DMS114 treated with DMSO at 0.1 percent for 48 hours (cell line): ENCODE data around the gene ERBB2.

Experiments
- DNase-seq: peaks from one replicate; lab custom pipeline; 2025; ENCODE audit not compliant: unreplicated experiment; lab: John Stamatoyannopoulos, UW

Gene ERBB2

DNA sequence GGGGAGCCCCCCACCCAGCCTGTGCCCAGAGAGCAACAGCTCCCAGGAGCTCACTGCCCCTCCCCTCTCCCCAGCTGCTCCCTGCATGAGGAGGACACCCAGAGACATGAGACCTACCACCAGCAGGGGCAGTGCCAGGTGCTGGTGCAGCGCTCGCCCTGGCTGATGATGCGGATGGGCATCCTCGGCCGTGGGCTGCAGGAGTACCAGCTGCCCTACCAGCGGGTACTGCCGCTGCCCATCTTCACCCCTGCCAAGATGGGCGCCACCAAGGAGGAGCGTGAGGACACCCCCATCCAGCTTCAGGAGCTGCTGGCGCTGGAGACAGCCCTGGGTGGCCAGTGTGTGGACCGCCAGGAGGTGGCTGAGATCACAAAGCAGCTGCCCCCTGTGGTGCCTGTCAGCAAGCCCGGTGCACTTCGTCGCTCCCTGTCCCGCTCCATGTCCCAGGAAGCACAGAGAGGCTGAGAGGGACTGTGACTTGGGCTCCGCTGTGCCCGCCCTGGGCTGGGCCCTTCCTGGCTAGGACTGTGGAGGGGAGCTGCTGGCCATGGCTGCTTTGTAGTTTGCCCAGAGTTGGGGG is 34.1 kb upstream of the ERBB2 start:
- peak; percentile 14 for DNase-seq

DNA sequence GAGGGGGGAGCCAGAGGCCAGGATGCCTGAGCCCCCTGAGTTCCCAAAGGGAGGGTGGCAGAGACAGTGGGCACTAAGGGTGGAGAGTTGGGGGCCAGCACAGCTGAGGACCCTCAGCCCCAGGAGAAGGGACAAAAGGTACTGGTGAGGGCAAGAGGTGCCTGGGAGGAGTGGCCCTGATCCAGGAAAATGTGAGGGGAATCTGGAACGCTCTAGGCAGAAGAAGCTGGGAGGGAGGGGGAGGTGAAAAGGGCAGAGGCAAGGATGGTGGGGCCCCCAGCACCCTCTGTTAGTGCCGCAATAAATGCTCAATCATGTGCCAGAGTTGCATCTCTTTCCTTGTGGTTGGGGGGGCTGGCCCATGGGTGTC is 33.6 kb upstream of the ERBB2 start:
- no peak for DNase-seq

DNA sequence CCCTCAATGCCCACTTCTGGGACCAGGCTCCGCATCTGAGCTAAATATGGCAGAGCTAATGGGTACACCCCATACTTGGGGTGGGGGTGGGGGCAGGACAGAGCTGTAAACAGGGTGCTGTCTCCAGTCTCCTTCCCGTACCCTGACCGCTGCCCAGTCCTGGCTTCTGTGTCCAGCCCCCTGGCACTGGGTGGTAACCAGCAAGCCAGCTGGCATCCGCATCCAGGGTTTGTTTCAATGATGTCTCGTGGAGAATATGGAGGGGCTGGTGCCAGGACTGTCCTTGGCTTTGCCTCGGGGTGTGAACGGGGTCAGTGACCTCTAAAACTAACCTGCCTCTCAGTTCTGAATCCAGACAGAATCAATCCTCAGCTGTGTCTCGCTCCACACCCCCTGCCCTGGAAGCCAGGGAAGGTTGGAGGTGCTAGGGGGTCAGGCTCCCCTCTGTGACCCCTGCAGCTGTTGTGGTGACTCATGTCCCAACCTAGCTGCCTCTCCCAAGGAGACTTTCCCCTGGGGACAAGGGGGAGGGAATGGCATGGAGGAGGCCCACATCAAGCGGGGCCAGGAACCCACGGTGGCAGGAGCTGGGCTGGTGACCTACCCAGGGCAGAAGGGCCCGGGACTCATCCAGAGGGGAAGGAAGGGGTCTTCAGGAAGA is 33.1 kb upstream of the ERBB2 start:
- DNase-seq, result no peak

DNA sequence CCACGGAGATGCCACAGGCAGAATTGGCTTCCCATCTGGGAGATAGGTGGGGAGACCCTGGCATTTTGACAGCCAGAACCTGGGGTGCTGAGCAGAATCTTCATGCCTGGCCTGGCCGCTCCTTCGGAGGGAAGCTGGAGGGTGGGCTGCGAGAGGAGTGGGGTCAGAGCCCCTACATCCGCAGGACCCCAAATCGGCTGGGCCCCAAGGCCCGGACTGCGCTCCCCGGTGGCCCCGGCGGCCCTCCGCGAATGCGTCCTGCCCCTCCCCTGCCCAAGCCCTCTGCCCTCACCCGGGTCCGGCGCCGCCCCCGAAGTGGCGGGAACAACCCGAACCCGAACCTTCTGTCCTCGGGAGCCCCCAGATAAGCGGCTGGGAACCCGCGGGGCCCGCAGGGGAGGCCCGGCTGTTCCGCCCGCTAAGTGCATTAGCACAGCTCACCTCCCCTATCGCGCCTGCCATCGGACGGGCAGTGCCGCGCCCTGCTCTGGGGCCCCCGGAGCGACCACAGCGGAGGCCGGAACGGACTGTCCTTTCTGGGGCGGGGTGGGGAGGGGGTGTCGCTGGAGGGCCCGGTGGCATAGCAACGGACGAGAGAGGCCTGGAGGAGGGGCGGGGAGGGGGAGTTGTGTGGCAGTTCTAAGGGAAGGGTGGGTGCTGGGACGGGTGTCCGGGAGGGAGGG is 32.5 kb upstream of the ERBB2 start:
- no peak for DNase-seq

DNA sequence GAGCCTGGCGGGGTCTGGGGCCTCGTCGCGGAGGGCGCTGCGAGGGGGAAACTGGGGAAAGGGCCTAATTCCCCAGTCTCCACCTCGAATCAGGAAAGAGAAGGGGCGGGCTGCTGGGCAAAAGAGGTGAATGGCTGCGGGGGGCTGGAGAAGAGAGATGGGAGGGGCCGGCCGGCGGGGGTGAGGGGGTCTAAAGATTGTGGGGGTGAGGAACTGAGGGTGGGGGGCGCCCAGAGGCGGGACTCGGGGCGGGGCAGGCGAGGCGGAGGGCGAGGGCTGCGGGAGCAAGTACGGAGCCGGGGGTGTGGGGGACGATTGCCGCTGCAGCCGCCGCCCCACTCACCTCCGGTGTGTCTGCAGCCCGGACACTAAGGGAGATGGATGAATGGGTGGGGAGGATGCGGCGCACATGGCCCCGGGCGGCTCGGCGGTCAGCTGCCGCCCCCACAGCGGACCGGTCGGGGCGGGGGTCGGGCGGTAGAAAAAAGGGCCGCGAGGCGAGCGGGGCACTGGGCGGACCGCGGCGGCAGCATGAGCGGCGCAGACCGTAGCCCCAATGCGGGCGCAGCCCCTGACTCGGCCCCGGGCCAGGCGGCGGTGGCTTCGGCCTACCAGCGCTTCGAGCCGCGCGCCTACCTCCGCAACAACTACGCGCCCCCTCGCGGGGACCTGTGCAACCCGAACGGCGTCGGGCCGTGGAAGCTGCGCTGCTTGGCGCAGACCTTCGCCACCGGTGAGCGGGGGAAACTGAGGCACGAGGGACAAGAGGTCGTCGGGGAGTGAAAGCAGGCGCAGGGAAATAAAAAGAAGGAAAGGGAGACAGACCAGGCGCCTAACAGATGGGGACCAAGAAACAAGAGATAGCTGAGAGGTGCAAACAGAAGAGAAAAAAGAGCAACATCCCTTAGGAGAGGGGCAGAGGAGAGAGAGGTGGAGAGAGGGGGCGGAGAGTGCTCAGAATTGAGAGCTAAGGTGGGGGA is 31.6 kb upstream of the ERBB2 start, which contains the start of gene PNMT:
Gene PNMT (plus strand): TSS at position 509 of the 980 bp plus-strand sequence. CDS start 23 bp downstream, at position 532.
- DNase-seq, result peak; percentile 25

DNA sequence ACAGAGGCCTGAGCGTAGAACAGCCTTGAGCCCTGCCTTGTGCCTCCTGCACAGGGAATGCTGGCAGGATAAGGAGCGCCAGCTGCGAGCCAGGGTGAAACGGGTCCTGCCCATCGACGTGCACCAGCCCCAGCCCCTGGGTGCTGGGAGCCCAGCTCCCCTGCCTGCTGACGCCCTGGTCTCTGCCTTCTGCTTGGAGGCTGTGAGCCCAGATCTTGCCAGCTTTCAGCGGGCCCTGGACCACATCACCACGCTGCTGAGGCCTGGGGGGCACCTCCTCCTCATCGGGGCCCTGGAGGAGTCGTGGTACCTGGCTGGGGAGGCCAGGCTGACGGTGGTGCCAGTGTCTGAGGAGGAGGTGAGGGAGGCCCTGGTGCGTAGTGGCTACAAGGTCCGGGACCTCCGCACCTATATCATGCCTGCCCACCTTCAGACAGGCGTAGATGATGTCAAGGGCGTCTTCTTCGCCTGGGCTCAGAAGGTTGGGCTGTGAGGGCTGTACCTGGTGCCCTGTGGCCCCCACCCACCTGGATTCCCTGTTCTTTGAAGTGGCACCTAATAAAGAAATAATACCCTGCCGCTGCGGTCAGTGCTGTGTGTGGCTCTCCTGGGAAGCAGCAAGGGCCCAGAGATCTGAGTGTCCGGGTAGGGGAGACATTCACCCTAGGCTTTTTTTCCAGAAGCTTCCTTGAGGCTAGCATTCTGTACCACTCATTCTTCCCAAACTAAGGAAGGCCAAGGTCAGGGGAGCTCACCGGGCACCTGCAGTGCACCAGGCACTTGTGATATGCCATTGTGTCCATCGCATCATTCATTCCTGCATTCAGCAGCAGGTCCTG is 29.7 kb upstream of the ERBB2 start:
- DNase-seq, result no peak

DNA sequence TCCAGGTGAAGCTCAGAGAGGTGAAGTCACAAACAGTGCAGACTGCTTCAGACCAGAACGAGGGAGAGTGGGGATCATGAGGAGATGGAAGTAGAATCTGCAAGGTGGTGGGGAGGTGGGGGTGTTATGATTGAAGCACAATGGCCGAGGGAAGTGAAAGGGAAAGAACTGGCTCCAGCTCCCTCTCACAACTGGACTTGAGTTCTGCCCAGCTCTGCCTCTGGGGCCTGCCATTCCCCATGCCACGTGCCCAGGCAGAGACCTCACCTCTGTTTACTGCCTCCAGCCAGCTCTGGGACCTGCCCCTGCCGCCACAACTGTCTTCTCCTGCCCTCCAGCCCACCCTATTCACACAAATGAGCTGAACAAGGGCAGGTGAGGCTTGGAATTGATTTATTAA is 29.1 kb upstream of the ERBB2 start:
- DNase-seq, result no peak

DNA sequence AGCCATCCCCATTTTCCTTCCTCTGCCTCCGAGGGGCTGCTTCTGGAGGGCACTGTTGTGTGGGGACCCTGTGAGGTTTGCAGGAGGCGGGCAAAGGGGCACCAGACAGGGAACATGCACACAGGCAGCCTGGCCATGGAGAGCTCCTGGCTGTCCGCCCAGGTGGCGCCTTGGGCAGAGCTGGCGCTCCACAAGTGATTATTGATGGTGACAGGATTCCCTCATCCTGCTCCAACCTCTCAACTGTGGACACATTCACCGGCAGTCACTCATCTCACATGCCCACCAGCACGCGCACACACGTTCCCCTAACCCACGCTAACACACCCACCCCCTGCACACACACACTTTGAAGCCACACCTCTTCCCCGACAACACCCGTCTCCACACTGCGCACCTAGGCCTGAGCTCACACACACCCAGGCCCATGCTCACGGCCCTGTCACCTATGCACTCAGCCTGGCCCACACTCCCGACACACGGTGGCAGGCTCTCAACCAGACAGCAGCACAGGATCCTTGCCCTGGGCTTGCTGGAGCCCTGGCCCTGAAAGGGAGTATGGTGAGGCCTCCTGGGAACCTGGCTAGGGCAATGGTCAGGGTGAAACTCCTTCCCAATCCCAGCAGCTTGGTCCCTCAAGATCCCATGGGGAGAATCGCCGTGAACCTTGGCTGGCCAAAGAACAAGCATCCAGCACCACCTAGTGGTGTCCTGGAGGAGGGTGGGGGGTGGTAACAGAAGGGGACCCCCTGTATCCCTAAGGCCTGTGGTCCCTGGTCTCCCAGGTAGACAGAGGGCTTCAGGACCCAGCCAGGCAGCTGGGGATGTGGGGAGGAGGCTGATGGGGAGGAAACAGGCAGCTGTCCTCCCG is 28.0 kb upstream of the ERBB2 start:
- DNase-seq, result peak; percentile 18

DNA sequence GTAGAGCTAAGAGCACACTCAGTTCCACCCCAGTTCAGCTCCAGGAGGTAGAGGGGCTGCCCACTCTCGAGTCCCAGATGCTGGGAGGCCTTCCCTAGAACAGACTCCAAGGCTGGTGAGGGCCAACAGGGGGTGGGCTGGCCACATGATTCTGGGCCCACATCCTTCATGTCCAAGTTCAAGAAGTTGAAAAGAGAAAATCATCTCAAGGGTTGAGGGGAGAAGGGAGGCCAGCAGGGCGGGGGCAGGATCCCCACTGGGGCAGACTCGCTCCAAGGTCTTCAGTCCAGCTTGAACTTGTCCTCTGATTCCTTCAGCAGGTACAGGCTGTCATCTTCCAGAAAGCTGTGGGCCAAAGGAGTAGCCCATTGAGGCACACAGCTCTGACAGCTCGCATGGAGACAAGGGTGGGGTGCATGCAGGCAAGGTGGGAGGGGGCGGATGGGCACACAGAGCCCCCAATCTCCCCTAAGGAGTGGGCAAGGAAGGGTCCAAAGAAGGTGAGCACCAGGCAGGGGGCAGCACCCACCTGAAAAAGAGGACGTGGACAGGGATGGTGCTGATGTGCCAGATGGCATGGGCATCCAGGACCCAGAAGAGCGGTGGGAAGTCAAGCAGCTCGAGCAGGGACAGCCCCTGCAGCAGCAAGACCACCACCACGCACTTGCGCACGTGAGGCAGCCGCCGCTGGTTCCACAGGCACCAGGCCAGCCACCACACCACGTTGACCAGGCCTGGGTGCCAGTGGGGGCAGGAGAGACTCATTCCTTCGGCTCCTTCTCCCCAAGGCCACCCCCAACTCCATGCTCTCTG is 27.1 kb upstream of the ERBB2 start:
- DNase-seq, result no peak

DNA sequence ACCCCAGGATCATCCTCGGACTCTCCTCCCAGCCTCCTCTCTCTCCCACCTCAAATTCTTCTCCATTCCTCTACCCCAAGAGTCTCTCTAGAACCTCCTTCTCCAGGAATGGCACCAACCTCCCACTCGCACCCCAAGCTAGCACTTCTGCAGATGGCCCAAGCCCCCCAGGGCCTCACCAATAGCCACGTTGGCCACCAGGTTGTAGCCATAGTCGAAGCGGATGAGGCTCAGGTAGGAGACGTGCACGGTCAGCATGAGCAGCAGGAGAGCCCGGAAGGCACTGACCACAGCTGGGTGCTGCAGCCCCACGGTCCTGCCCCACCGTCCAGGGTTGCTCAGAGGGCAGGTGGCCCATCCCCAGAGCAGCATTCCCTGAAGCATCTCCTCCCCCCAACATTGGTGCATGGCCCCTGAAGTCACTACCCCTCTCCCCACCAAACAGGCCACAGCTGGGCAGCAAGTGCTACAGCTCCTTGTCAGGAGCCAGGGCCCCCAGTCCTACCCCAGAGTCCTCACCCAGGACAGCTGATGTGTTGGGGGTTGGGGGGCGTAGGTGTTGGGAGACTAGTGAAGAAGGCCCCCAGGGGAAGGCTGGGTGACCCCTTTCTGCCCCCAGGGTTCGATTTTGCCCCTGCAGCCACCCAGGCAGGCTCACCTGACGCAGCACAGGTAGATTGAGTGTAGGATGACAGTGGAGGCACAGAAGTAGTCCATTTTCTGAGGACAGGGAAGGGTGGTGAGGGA is 26.4 kb upstream of the ERBB2 start:
- DNase-seq, result no peak

DNA sequence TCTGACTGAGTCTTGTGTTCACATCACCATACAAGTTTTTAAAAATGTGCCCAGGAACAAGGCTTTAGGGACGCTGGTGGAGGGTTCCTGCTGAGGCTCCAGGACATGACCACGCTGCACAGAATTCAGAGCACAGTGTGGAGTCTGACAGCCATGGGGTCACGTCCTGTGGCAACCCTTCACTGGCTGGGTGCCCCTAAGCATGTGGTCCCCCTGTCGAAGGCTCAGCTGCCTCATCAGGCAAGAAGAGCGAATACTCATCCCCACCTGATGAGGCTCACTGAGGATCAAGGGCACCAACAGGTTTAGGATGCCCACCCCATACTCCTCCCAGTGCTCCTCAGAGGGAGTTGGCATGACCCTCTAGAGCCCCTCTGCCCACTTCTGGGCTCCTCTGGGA is 25.7 kb upstream of the ERBB2 start:
- no peak for DNase-seq

DNA sequence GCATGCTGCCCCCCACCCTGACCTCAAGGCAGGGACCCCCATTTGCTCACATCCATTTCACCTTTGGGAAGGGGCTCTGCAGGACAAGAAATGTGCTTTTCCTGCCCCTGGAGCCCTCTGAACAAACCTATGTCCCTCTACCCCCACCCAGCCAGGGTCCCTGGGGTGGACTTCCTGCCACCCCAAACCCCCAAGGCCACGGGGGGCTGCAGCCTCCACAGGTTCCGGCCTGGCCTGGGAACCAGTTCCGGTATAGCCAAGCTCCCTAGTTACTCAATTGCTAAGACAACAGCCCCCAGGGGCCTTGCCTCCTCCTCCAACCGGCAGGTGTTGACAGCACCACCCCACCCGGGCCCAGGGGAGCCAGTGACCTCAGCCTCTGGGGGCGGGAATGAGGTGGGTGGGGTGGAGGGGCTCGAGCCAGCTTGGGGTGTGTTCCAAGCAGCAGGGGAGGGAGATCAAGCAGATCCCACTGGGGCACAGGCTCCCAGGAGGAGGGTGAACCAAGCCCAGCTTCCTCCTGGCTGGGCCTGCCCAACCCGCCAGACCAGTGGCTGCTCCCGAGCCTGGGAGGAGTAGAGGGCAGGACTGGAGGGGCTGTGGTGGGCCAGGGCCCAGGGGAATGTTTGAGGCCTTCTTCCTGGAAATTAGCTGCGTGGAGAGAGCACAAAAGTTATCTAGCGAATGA is 25.0 kb upstream of the ERBB2 start:
- no peak for DNase-seq

DNA sequence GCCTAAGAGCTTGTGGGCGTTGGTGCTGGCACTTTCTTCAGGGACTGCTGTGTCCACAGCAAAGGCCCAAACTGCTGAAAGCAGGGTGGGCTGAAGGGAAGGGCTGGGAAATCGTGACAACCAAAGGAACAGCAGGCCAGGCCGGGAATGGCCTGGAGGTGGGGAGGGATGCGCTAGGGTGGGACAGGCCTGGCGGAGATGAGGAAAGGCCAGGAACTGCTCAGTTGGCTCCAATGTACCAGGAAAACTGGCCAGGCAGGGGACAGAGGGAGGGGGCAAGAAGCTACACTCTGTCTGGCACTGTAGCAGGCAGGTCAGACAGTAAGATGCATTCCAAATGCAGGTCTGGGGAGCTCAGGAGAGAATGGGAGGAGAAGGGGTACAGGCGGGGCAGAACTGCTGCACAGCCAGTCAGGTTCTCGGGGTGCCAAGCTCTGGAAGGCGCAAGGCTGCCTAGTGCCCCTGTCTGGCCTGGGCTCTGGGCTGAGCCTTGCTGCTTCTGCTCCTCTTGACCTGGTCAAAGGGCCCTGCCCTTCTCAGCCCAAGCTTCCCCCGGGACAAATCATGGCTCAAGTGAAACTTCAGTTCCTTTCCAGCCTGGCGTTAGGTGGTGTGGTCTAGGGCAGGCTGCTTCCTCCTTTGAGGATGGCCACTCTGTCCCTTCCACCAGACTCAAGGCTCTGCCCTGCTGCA is 24.3 kb upstream of the ERBB2 start:
- no peak for DNase-seq

DNA sequence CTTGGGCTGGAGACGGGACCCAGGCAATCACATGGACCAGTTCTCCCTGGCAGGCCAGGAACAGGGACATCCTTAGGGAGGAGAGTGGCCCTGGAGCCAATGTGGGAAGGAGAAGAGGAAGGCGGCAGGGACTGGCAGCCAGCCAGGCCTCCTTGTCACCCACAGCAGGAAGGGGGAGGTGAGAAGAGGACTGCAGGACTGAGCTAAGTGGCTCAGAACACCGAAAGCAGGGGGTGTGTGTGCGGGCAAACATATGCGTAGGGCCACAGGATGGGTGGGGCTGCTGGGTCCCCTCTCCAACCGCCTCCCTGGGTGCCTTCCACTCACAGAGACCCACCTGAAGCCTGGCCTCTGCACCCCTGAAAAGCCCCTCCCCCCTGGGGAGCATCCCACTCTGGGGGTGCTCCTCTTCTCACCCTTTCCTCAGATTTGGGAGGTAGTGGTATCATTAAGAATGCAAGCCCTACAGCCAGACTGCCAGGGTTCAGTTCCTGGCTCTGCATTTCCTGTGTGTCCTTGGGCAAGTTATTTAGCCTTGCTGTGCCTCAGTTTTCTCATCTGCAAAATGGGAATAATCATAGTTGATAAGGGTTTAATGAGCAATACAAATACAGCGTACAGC is 23.6 kb upstream of the ERBB2 start:
- DNase-seq, result no peak

DNA sequence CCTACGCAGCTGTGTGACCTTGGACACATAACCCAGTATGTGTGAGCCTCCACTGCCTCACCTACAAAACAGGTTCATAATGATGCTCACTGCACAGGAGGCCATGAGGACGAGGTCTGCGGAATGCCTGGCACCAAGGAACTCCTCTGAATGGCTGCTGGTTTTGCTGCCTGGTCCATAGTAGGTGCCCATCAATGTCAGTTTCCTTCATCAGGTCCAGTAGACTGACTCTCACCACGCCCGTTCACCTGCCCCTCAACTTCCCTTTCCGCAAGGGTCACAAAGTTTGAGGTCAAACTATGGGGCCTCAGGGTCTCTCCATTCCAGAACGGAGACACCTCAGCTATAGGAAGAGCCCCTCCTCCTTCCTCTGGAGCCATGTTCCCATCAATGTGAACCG is 22.8 kb upstream of the ERBB2 start:
- DNase-seq, result no peak
